T-cell (primary cell): ENCODE results near the gene NAA40. TPM values are rescaled to one million over a fixed set of nuclear protein-coding genes. Genes with fewer than 3 reads are reported as not detected.

Experiments used
- ATAC-seq, 4 experiments: fragments of 200-7000 bp in 3 of 4; fragments of 150-1000 bp in 1 of 4; cut with Tn5 transposase; replicated peaks in 1 of 4; 1 replicate in 3 of 4; 2 replicates in 1 of 4; pipeline ENCODE4 v1.10.0; 2021; ENCODE audit warnings: moderate library complexity in 3 of 4, mild to moderate bottlenecking in 2 of 4, moderate number of reproducible peaks in 1 of 4
- CTCF ChIA-PET, 2 donors: fragments of 300-600 bp; sonication (Branson Sonifier 250); formaldehyde crosslinking; loops; one replicate each; lab custom pipeline; 2022; ENCODE audit warnings: antibody characterized with exemption in 2 of 2; lab: Charles Lee
- POLR2A ChIA-PET, 2 donors: fragments of 300-600 bp; sonication (Branson Sonifier 250); formaldehyde crosslinking; loops; one replicate each; lab custom pipeline; 2022; ENCODE audit warnings: antibody characterized with exemption in 2 of 2; lab: Charles Lee
- DNase-seq, 35 experiments: peaks; one replicate each; pipeline versions ENCODE4 v3.0.0 to v3.0.0-alpha.2; 2013 to 2023
- H3K27ac ChIP-seq: one replicate; pipeline ENCODE4 v1.5.1; 2013; ENCODE audit warnings: low read length
- H3K27me3 ChIP-seq, 2 experiments: replicated peaks in 1 of 2; 1 replicate in 1 of 2; 2 replicates in 1 of 2; pipeline versions ENCODE4 v1.6.1 to v1.7.0; 2013; ENCODE audit warnings: low read length in 1 of 2, mixed read lengths in 1 of 2; ENCODE audit not compliant: control insufficient read depth in 2 of 2, insufficient read depth in 2 of 2; ENCODE audit errors: extremely low read depth in 1 of 2
- H3K36me3 ChIP-seq, 2 donors: 1 replicate in 1 of 2; 2 replicates in 1 of 2; pipeline versions ENCODE4 v1.6.1 to v1.7.0; 2013; ENCODE audit warnings: low read length in 1 of 2; ENCODE audit not compliant: control insufficient read depth in 2 of 2, insufficient read depth in 1 of 2; ENCODE audit errors: extremely low read depth in 1 of 2
- H3K4me1 ChIP-seq, 2 experiments: 1 replicate in 1 of 2; 2 replicates in 1 of 2; pipeline versions ENCODE4 v1.6.1 to v1.7.0; 2013; ENCODE audit warnings: low read length in 2 of 2, mixed read lengths in 1 of 2; ENCODE audit not compliant: insufficient read depth in 2 of 2, control insufficient read depth in 1 of 2; ENCODE audit errors: extremely low read depth in 1 of 2
- H3K4me3 ChIP-seq, 2 donors: 1 replicate in 1 of 2; 2 replicates in 1 of 2; pipeline versions ENCODE4 v1.5.1 to v1.7.0; 2013; ENCODE audit warnings: mild to moderate bottlenecking in 2 of 2, low read length in 1 of 2, moderate library complexity in 1 of 2; ENCODE audit not compliant: control insufficient read depth in 1 of 2; ENCODE audit errors: extremely low read depth in 1 of 2
- H3K9me3 ChIP-seq: 2 replicates; pipeline ENCODE4 v1.7.0; 2013
- H3K27ac Mint-ChIP-seq, 2 donors: one replicate each; pipeline ENCODE4 v1.8.0; 2020 to 2021; ENCODE audit warnings: mild to moderate bottlenecking in 2 of 2, mixed read lengths in 2 of 2
- H3K27me3 Mint-ChIP-seq, 2 donors: one replicate each; pipeline ENCODE4 v1.8.0; 2021 to 2022; ENCODE audit warnings: mixed read lengths in 2 of 2
- H3K36me3 Mint-ChIP-seq: one replicate; pipeline ENCODE4 v1.8.0; 2021; ENCODE audit warnings: mixed read lengths
- H3K4me1 Mint-ChIP-seq, 3 donors: one replicate each; pipeline ENCODE4 v1.8.0; 2020 to 2022; ENCODE audit warnings: mixed read lengths in 3 of 3, mild to moderate bottlenecking in 1 of 3
- H3K4me3 Mint-ChIP-seq, 3 donors: one replicate each; pipeline ENCODE4 v1.8.0; 2020 to 2022; ENCODE audit warnings: mild to moderate bottlenecking in 3 of 3, mixed read lengths in 3 of 3, moderate library complexity in 3 of 3
- H3K9me3 Mint-ChIP-seq, 3 donors: one replicate each; pipeline ENCODE4 v1.8.0; 2020 to 2022; ENCODE audit warnings: mixed read lengths in 3 of 3
- WGBS: methylation state at CpG from one replicate; pipeline ENCODE4 v1.1.5; 2013; ENCODE audit warnings: missing lambda C conversion rate; ENCODE audit not compliant: insufficient coverage; 5-methylcytosine and 5-hydroxymethylcytosine counted together
- total RNA-seq, 35 experiments: library from RNA in 6 of 35; stranded (reverse) in 6 of 35; fragments of 120-200 nt in 1 of 35; gene quantifications; one replicate each; pipeline versions ENCODE4 v1.2.1 to v1.2.4 and lab custom pipeline; 2013 to 2026

The NAA40 gene
- total RNA-seq, 5 donors from 2014 or later (not counting 1 experiment from before 2014, with no cell fraction given) = 19.0 to 27.5 (median 23.5) TPM

GRCh38 chr11:64006398-64006797, 67.6 kb downstream of the NAA40 start:
- Histone ChIP-seq H3K4me3 (no peak overlapping the region), H3K27me3 (peaks cover 0 to 60% of the 10 kb centered on the region in 2 experiments), H3K36me3 (no peaks in the 10 kb centered on the region), H3K9me3 (no peaks in the 10 kb centered on the region), H3K4me1 (peaks cover 0 to 15% of the 10 kb centered on the region in 2 experiments), H3K27ac (no peak overlapping the region)
- Mint-ChIP-seq H3K9me3 (peaks cover 0 to 10% (median 0%) of the 10 kb centered on the region in 3 donors), H3K4me1 (peaks cover 7 to 20% (median 19%) of the 10 kb centered on the region in 3 donors), H3K4me3 (peak overlapping the region in 1 of 3 donors; percentile 66), H3K27ac (no peak overlapping the region), H3K27me3 (peaks cover 22 to 32% of the 10 kb centered on the region in 2 donors), H3K36me3 (no peaks in the 10 kb centered on the region)
- 79% methylated on average over 7 of the region's 12 CpGs for WGBS
- DNase-seq (no peak), ATAC-seq (no peak)
- ChIA-PET CTCF (no interaction called here), POLR2A (no interaction called here)

Other genes with a start within 250 kb of the NAA40 start
- gene ZFTA, start 170.2 kb upstream of the NAA40 start, total RNA-seq = 1 to 10 TPM; 2.8 to 8.3 (median 4.0) TPM
- gene SPINDOC, start 125.5 kb upstream of the NAA40 start, total RNA-seq = 10 to 100 TPM in 3 of 5 donors, 1 to 10 TPM in 2; 8.1 to 16.1 (median 15.3) TPM
- gene MARK2, start 99.9 kb upstream of the NAA40 start, total RNA-seq = 10 to 100 TPM; 57.4 to 67.2 (median 64.0) TPM
- gene RCOR2, start 21.8 kb upstream of the NAA40 start, total RNA-seq = under 1 TPM in 3 of 5 donors, not detected in 2; 0.09 to 0.26 (median 0.10) TPM
- 100 to 1,000 TPM; 108 to 152 (median 125) TPM for gene COX8A, start 35.6 kb downstream of the NAA40 start, total RNA-seq
- gene OTUB1, start 47.4 kb downstream of the NAA40 start, total RNA-seq = 10 to 100 TPM; 63.1 to 76.7 (median 67.2) TPM
- gene FLRT1, start 96.9 kb downstream of the NAA40 start, total RNA-seq = not detected
- gene MACROD1, start 227.1 kb downstream of the NAA40 start, total RNA-seq = 10 to 100 TPM in 3 of 5 donors, 1 to 10 TPM in 2; 6.0 to 14.8 (median 10.4) TPM
- gene STIP1, start 247.2 kb downstream of the NAA40 start, total RNA-seq = 100 to 1,000 TPM in 3 of 5 donors, 10 to 100 TPM in 2; 61.1 to 133 (median 107) TPM